PFSK-1 (cell line): ENCODE results near the gene RBMS3.

Experiments
- POLR2AphosphoS5 ChIP-seq: IDR thresholded peaks from 2 replicates; pipeline ENCODE4 v1.6.1; 2012; ENCODE audit warnings: low read depth, mild to moderate bottlenecking, control low read depth, low read length, moderate library complexity
- REST ChIP-seq, 2 experiments: IDR thresholded peaks; 2 replicates each; pipeline versions ENCODE4 v1.6.1 to v1.8.0; 2011 to 2012; ENCODE audit warnings: low read depth in 2 of 2, low read length in 2 of 2, control low read depth in 1 of 2, inconsistent platforms in 1 of 2, mild to moderate bottlenecking in 1 of 2, moderate library complexity in 1 of 2; ENCODE audit not compliant: insufficient read depth in 1 of 2
- SIN3A ChIP-seq: IDR thresholded peaks from 2 replicates; pipeline ENCODE4 v1.6.1; 2012; ENCODE audit warnings: mild to moderate bottlenecking, low read length, moderate library complexity, borderline replicate concordance; ENCODE audit not compliant: insufficient read depth
- TAF1 ChIP-seq: IDR thresholded peaks from 2 replicates; pipeline ENCODE4 v1.6.1; 2012; ENCODE audit warnings: low read length, control low read depth, borderline replicate concordance; ENCODE audit not compliant: insufficient read depth

GRCh38 chr3:29478611-29479010, 197.7 kb downstream of the RBMS3 start:
- TF ChIP-seq TAF1 (no peak), POLR2AphosphoS5 (no peak), REST (IDR thresholded peaks at IDR 0.05; ENCODE audit: insufficient read depth in 1 of 2, low read depth in 2 of 2, low read length in 2 of 2) (no peak), SIN3A (no peak)
